Erythroblast (primary cell): ENCODE data around the gene NOB1.

ENCODE experiments used
- GATA1 ChIP-seq: IDR thresholded peaks from 2 replicates; pipeline ENCODE4 v1.6.1; 2011; ENCODE audit warnings: low read depth, mild to moderate bottlenecking, control low read depth, low read length, moderate library complexity
- POLR2A ChIP-seq: IDR thresholded peaks from 2 replicates; pipeline ENCODE4 v1.6.1; 2011; ENCODE audit warnings: mild to moderate bottlenecking, low read length

DNA sequence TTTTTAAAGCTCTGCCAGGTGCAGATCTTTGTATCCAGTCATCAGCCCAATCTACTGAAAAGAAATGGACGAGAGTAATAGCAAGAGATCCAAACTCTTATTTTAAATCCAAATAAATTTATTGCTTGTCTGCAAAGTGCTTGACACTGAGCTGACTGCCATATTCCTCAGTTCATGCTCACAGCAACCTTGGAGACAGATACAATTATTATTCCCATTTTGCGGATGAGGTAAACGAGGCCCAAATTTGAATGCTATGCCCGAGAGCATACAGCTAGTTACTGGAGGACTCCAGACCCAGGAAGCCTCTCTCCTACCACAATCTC, 620 bp downstream of the NOB1 start:
- TF ChIP-seq POLR2A = no peak
- TF ChIP-seq GATA1 = no peak
